ENCODE results near the gene FNDC3B. TPM values are rescaled to one million over a fixed set of nuclear protein-coding genes. Genes with fewer than 3 reads are reported as not detected.

The FNDC3B gene
- total RNA-seq, 1 experiment from 2014 or later: 48.6 TPM

DNA sequence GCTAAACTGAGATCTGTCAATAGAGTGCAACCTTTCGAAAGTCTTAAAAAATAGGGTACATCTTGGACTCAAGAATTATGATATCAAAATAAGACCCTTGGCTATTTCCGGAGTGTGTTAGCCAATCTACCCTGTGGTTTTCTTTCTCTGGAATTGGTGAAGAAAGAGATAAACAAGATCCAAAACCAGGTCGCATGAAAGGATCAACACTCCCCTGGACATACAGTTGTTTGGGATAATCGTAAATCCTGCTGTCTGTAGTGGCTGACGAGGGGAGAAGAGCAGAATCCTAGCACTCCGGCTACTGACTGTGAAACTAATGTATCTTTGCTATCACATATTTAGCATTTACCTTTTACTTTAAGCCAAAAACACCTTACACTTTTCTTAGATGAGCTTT is 30.9 kb downstream of the FNDC3B start:
- no peak for DNase-seq
- no peak for ATAC-seq
- no peaks in the 10 kb centered on the region for H3K9me3 ChIP-seq (ENCODE audit: low read length)
- peaks cover 86% of the 10 kb centered on the region for H4K20me1 ChIP-seq (ENCODE audit: low read length)
- H3K4me1 ChIP-seq (ENCODE audit: insufficient read depth, low read length): peaks cover 11% of the 10 kb centered on the region; the same call in 1 of the 2 replicates
- TF ChIP-seq, protein P1, sequence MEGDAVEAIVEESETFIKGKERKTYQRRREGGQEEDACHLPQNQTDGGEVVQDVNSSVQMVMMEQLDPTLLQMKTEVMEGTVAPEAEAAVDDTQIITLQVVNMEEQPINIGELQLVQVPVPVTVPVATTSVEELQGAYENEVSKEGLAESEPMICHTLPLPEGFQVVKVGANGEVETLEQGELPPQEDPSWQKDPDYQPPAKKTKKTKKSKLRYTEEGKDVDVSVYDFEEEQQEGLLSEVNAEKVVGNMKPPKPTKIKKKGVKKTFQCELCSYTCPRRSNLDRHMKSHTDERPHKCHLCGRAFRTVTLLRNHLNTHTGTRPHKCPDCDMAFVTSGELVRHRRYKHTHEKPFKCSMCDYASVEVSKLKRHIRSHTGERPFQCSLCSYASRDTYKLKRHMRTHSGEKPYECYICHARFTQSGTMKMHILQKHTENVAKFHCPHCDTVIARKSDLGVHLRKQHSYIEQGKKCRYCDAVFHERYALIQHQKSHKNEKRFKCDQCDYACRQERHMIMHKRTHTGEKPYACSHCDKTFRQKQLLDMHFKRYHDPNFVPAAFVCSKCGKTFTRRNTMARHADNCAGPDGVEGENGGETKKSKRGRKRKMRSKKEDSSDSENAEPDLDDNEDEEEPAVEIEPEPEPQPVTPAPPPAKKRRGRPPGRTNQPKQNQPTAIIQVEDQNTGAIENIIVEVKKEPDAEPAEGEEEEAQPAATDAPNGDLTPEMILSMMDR (conservative IDR thresholded peaks at IDR 0.05; ENCODE audit: low read depth, low read length): no peak
- TF ChIP-seq EZH2 (IDR thresholded peaks at IDR 0.05; ENCODE audit: low read length, unreplicated experiment) (no peak), EZH2phosphoT487 (IDR thresholded peaks at IDR 0.05; ENCODE audit: borderline replicate concordance, low read length) (no peak)
- no peak overlapping the region for H2AFZ ChIP-seq (ENCODE audit: low read length)
- H3K9me2 ChIP-seq (replicated peaks; ENCODE audit: low read length): no peaks in the 10 kb centered on the region
- no peaks in the 10 kb centered on the region for H3F3A ChIP-seq (ENCODE audit: low read length, unreplicated experiment)
- H3K4me3 ChIP-seq (ENCODE audit: low read length): no peak overlapping the region
- peaks cover 17% of the 10 kb centered on the region; the same call in 1 of the 2 replicates for H3K36me3 ChIP-seq (ENCODE audit: low read depth, low read length)
- H3K27ac ChIP-seq (ENCODE audit: low read length): no peak overlapping the region
- H3K9ac ChIP-seq (ENCODE audit: low read length): no peak overlapping the region
- intact Hi-C loops (cut with micrococcal nuclease): no loop called here
- ChIA-PET CTCF (no interaction called here), POLR2A (ENCODE audit: unreplicated experiment) (no interaction called here)
- H3K4me2 ChIP-seq (ENCODE audit: low read length): no peak overlapping the region
- no TSS peak for BruUV-seq (replicated peaks)
- H3K27me3 ChIP-seq (ENCODE audit: low read length): no peaks in the 10 kb centered on the region
- H3K79me2 ChIP-seq (ENCODE audit: low read length): peaks cover 100% of the 10 kb centered on the region

DNA sequence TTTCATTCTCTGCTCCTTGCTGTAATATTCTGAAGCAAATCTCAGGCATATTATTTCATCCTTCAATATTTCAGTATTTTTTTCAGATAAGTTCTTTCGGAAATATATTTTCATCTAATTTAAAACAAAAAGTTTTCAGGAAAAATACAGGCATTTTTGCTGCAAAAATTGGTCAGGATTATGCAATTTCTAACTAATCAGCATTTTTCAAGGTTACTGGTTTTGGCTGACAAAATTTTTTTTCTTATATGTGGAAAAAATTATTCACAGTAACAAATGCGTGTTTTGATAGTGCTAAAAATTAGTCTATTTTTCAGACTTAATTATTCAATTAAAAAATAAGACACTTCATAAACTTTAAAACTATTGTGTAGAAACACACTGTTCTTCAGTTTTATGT is 31.4 kb downstream of the FNDC3B start:
- intact Hi-C loops (cut with micrococcal nuclease): no loop called here
- no peak overlapping the region for H3K4me2 ChIP-seq (ENCODE audit: low read length)
- ChIA-PET POLR2A (ENCODE audit: unreplicated experiment) (no interaction called here), CTCF (no interaction called here)
- H3K9me2 ChIP-seq (replicated peaks; ENCODE audit: low read length): no peaks in the 10 kb centered on the region
- no peak overlapping the region for H3K9ac ChIP-seq (ENCODE audit: low read length)
- ATAC-seq: no peak
- BruUV-seq (replicated peaks): no TSS peak
- H3K79me2 ChIP-seq (ENCODE audit: low read length): peaks cover 100% of the 10 kb centered on the region
- no peak for DNase-seq
- H3K4me3 ChIP-seq (ENCODE audit: low read length): no peak overlapping the region
- H3K27ac ChIP-seq (ENCODE audit: low read length): no peak overlapping the region
- H3K9me3 ChIP-seq (ENCODE audit: low read length): no peaks in the 10 kb centered on the region
- peaks cover 18% of the 10 kb centered on the region; the same call in 1 of the 2 replicates for H3K36me3 ChIP-seq (ENCODE audit: low read depth, low read length)
- no peak overlapping the region for H2AFZ ChIP-seq (ENCODE audit: low read length)
- peaks cover 82% of the 10 kb centered on the region for H4K20me1 ChIP-seq (ENCODE audit: low read length)
- H3K4me1 ChIP-seq (ENCODE audit: insufficient read depth, low read length): peaks cover 6% of the 10 kb centered on the region; the same call in 1 of the 2 replicates
- H3K27me3 ChIP-seq (ENCODE audit: low read length): no peaks in the 10 kb centered on the region
- TF ChIP-seq, protein P1 (conservative IDR thresholded peaks at IDR 0.05; ENCODE audit: low read depth, low read length): no peak
- TF ChIP-seq EZH2phosphoT487 (IDR thresholded peaks at IDR 0.05; ENCODE audit: borderline replicate concordance, low read length) (no peak), EZH2 (IDR thresholded peaks at IDR 0.05; ENCODE audit: low read length, unreplicated experiment) (no peak)
- no peaks in the 10 kb centered on the region for H3F3A ChIP-seq (ENCODE audit: low read length, unreplicated experiment)

DNA sequence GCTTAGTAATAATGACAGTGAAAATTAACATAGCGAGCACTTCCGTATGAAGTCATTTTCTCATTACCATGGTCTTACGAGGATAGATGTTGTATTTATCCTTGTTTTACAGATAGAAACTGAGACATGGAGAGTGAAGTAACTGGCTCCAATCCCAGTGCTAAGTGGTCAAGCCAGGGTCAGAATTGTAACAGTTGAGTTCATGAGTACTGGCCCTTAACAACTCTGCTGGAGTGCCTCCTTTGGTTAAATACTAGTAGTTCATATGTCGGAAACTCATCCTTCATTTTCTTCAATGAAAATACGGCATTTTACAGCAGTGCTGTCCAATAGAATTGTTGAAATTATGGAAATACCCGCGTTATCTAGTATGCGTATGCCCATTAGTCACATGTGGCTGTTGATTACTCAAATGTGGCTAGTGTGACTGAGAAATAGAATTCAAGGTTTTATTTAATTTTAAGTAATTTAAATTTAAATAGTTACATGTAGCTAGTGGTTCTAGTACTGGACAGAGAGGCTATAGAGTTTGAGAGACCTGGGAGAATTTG is 32.5 kb downstream of the FNDC3B start:
- Histone ChIP-seq H4K20me1 (ENCODE audit: low read length) (peaks cover 77% of the 10 kb centered on the region), H3K4me3 (ENCODE audit: low read length) (no peak overlapping the region), H3K4me2 (ENCODE audit: low read length) (no peak overlapping the region), H3K9ac (ENCODE audit: low read length) (no peak overlapping the region), H2AFZ (ENCODE audit: low read length) (no peak overlapping the region), H3K27me3 (ENCODE audit: low read length) (no peaks in the 10 kb centered on the region), H3K9me2 (replicated peaks; ENCODE audit: low read length) (no peaks in the 10 kb centered on the region), H3K9me3 (ENCODE audit: low read length) (no peaks in the 10 kb centered on the region), H3K27ac (ENCODE audit: low read length) (no peak overlapping the region), H3K36me3 (ENCODE audit: low read depth, low read length) (peaks cover 21% of the 10 kb centered on the region; the same call in 1 of the 2 replicates), H3F3A (ENCODE audit: low read length, unreplicated experiment) (no peaks in the 10 kb centered on the region), H3K79me2 (ENCODE audit: low read length) (peaks cover 99% of the 10 kb centered on the region), H3K4me1 (ENCODE audit: insufficient read depth, low read length) (no peaks in the 10 kb centered on the region)
- no TSS peak for BruUV-seq (replicated peaks)
- POLR2A ChIA-PET (ENCODE audit: unreplicated experiment): no interaction called here
- CTCF ChIA-PET: no interaction called here
- DNase-seq: no peak
- no peak for TF ChIP-seq EZH2phosphoT487 (IDR thresholded peaks at IDR 0.05; ENCODE audit: borderline replicate concordance, low read length)
- TF ChIP-seq, protein P1 (conservative IDR thresholded peaks at IDR 0.05; ENCODE audit: low read depth, low read length): no peak
- no peak for TF ChIP-seq EZH2 (IDR thresholded peaks at IDR 0.05; ENCODE audit: low read length, unreplicated experiment)
- intact Hi-C loops (cut with micrococcal nuclease): no loop called here
- no peak for ATAC-seq
